DND-41 (cell line): Measurements from ENCODE around the gene TBC1D5.

Experiments
- EZH2 ChIP-seq: IDR thresholded peaks from 3 replicates; pipeline ENCODE4 v1.6.1; 2012; ENCODE audit warnings: borderline replicate concordance, low read depth, mild to moderate bottlenecking, moderate library complexity, low read length, inconsistent platforms; ENCODE audit not compliant: severe bottlenecking
- TF ChIP-seq, protein P1 (sequence below): IDR thresholded peaks from 2 replicates; pipeline ENCODE4 v1.5.1; 2012; ENCODE audit warnings: borderline replicate concordance, low read length, moderate library complexity, mild to moderate bottlenecking; ENCODE audit not compliant: poor library complexity, severe bottlenecking; ENCODE audit errors: extremely low read depth

DNA sequence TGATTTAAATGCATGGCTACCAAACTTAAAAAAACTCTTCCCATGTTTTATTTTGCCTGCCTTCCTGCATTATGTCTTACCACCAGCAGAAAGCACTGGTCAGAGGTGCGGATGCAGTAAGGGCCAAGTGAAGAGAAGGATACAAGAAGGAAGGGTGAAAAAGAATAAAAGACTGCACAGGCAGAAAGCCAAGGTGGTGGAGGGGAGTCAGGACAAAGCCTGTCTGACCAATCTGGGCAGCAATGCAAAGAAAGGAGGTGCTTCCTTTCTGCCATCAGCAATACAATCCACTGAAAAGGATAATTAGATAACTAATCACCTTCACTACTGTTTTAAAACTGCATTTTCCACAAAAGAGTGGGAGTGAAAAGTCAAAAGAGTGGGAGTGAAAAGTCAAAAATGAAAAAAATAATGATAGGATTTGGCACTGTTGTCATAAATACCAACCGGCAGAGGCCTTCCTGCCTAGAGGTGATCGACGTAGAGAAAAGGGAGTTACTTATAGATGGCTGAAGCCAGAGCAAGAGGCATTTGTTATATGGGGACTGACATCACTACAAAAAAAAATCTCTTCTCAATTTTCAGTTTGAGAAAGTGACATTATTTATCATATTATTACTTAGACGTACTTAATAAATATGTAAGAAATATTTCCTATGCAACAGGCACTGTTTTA is 385.3 kb downstream of the TBC1D5 start:
- TF ChIP-seq, protein P1, sequence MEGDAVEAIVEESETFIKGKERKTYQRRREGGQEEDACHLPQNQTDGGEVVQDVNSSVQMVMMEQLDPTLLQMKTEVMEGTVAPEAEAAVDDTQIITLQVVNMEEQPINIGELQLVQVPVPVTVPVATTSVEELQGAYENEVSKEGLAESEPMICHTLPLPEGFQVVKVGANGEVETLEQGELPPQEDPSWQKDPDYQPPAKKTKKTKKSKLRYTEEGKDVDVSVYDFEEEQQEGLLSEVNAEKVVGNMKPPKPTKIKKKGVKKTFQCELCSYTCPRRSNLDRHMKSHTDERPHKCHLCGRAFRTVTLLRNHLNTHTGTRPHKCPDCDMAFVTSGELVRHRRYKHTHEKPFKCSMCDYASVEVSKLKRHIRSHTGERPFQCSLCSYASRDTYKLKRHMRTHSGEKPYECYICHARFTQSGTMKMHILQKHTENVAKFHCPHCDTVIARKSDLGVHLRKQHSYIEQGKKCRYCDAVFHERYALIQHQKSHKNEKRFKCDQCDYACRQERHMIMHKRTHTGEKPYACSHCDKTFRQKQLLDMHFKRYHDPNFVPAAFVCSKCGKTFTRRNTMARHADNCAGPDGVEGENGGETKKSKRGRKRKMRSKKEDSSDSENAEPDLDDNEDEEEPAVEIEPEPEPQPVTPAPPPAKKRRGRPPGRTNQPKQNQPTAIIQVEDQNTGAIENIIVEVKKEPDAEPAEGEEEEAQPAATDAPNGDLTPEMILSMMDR: no peak
- TF ChIP-seq EZH2: no peak
